GM04503 (cell line): ENCODE data around the gene PCNX4.

Source experiments
- DNase-seq: peaks from one replicate; pipeline ENCODE4 v3.0.0-alpha.2; 2012; ENCODE audit warnings: low read depth

Gene PCNX4

GRCh38 chr14:60102389-60102788 lies 10.7 kb downstream of the PCNX4 start:
- peak; percentile 68 for DNase-seq

- DNase-seq = no peak
Measured at GRCh38 chr14:60106339-60106738, 14.6 kb downstream of the PCNX4 start.

GRCh38 chr14:60107477-60107876 lies 15.8 kb downstream of the PCNX4 start:
- no peak for DNase-seq

DNA sequence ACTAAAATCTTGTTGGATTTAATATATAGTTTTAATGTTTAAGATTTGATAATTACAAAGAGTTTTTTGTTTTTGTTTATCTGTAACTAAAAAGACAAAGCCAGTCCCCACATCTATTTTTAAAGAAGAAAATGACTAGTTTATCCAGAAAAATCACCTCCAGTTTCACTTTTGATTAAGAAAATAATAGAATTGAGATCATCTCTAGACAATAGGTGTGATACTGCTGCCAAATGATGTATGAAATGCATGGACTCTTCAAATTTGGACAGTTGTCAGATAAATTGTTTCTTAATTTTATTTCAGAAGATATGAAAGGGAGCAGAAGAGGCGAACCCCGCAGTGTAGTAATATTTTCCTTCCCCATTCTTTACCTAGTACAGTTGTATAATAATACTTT lies 20.0 kb downstream of the PCNX4 start:
- DNase-seq = no peak

- DNase-seq = no peak
Measured at GRCh38 chr14:60114881-60115280, 23.2 kb downstream of the PCNX4 start.

- DNase-seq = no peak
Measured at GRCh38 chr14:60116181-60116580, 24.5 kb downstream of the PCNX4 start.

GRCh38 chr14:60125918-60126317 lies 34.2 kb downstream of the PCNX4 start:
- DNase-seq = no peak

GRCh38 chr14:60133487-60133886 lies 41.8 kb downstream of the PCNX4 start:
- no peak for DNase-seq

GRCh38 chr14:60134702-60135101 lies 43.0 kb downstream of the PCNX4 start:
- no peak for DNase-seq

GRCh38 chr14:60151715-60152114 lies 60.0 kb downstream of the PCNX4 start:
- DNase-seq = peak; percentile 69

- DNase-seq = no peak
Measured at GRCh38 chr14:60153991-60154390, 62.3 kb downstream of the PCNX4 start.

- no peak for DNase-seq
Measured at GRCh38 chr14:60154671-60155070, 62.9 kb downstream of the PCNX4 start.

DNA sequence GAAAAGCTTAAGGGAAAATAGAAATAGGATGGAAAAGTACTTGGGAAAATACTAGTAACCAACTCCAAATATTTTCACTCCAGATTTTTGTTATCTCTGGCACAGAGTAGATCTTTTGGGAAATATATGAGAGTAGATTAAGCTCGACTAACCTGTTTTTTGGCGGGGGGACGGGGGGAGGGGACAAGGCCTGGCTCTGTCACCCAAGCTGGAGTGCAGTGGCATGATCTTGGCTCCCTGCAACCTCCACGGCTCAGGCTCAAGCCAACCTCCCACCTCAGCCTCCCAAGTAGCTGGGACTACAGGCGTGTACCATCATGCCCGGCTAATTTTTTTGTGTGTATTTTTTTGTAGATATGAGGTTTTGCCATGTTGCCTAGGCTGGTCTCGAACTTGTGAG lies 68.7 kb downstream of the PCNX4 start:
- no peak for DNase-seq

- no peak for DNase-seq
Measured at GRCh38 chr14:60161196-60162107, 69.7 kb downstream of the PCNX4 start.

- no peak for DNase-seq
Measured at GRCh38 chr14:60163693-60164092, 72.0 kb downstream of the PCNX4 start.

- no peak for DNase-seq
Measured at GRCh38 chr14:60164404-60164711, 72.6 kb downstream of the PCNX4 start.

DNA sequence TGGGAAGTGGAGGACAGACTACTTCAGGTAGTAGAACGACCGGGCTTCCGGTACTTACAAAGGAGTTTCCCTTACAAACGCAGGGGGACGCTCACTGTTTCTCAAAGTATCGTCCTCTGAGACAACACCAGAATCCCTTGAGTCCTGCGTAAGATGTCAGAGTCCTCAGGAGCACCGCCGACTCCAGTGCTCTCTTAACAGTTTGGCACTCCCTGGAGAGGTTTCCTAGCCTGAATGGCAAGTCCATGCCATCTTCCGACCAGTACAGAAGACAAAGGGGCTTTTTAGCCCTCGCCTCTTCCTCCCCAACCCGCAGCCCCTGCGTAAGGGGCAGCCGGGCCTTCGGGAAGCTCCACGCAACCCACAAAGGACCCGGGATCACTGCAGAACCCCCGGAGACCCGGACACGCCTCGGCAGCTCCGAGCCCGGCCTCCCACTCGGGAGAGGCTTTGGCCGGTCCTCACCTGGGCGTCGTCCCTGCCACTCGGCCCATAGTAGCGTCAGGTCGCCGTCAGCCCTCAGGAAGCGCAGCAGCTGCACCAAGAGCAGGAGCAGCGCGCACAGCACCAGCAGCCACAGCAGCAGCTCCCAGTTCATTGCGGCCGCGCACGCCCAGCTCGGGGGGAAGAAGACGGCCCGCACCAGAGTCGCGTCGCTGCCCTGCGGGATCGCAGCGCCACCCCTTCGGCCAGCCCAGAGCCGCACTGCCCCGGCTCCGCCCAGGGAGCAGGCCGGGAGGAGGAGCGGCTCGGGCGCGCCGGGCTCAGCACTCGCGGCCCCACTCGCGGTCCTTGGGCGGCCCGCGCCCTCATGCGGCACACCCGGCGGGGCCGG lies 73.2 kb downstream of the PCNX4 start, which contains the start of gene DHRS7:
TSS of gene DHRS7 (minus strand) at position 687 of the 835 bp plus-strand sequence. CDS start at position 598, 89 bp downstream.
- peak; percentile 30 for DNase-seq

DNA sequence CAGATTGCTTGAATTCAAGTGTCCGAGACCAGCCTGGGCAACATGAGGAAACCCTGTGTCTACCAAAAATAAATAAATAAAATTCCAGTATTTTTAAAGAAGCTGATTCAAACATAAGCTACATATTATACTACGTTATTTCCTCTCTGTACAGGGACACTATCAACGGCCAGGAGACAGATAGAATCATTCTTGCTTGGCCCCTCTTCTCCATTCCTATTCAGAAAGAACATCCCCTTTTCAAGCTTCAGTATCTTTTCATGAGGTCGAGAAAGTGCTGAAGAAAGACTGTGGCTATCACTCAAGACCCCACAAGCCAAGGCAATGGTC lies 73.8 kb downstream of the PCNX4 start:
- no peak for DNase-seq

DNA sequence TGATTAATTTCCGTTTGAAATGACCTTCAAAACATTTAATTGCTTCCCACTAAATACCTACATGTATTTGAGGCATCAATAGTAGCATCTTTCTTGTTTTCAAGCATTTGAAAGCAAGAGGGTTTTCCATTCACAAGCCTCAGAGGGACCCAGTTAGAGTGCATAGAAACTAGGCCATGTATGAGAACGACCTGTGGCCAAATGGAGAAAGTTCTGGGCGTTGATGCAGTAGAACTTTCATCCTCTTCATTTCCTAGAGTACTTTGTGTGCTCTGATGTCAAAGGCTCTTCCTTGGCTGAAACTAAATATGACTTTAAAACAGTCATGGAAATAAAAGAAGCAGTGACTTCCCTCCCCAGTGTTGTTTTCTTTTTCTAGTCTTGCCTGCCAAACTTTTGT lies 74.4 kb downstream of the PCNX4 start:
- DNase-seq = no peak

GRCh38 chr14:60169722-60170121 lies 78.0 kb downstream of the PCNX4 start:
- no peak for DNase-seq

DNA sequence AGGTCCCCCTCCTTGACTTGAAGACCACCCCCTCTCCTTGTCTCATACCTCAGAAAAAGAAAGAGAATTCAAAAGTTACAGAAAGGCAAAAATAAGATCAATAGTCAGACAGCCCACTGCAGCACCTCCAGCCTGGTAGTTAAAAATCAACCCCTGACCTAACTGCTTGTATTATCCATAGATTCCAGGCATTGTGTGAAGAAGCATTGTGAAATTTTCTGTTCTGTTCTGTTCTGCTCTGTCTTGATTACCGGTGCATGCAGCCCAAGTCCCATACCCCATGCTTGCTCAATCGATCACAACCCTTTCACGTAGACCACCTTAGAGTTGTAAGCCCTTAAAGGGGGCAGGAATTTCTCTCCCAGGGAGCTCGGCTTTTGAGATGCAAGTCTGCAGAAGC lies 79.2 kb downstream of the PCNX4 start:
- DNase-seq = no peak

GRCh38 chr14:60171690-60172089 lies 80.0 kb downstream of the PCNX4 start:
- DNase-seq = no peak
